AG10803 (cell line): ENCODE data around the gene TXNDC11.

ENCODE experiments used
- DNase-seq: peaks from one replicate; pipeline ENCODE4 v3.0.0; 2010; ENCODE audit warnings: low read depth
- H3K4me3 ChIP-seq: 2 replicates; pipeline ENCODE4 v1.5.1; 2011; ENCODE audit warnings: mild to moderate bottlenecking, low read length, control low read depth
- TF ChIP-seq, protein P1 (sequence below): conservative IDR thresholded peaks from 2 replicates; pipeline ENCODE4 v1.5.1; 2011; ENCODE audit warnings: mild to moderate bottlenecking, low read length, control low read depth, inconsistent platforms

Gene TXNDC11

DNA sequence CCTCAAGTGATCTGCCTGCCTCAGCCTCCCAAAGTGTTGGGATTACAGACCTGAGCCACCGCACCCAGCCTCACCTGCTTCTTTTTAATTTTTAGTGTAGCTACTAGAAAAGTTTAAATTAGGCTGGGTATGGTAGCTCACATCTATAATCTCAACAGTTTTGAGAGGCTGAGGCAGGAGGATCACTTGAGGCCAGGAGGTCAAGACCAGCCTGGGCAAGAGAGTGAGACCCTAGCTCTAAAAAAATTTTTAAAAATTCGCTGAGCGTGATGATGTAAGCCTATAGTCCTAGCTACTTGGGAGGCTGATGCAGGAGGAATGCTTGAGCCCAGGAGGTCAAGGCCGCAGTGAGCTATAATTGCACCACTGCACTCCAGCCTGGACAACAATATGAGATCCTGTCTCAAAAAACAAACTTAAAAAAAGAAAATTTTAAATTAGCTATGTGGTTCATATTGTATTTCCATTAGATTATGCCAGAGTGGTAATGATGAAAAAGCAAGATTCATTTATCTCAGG lies 34.9 kb downstream of the TXNDC11 start:
- TF ChIP-seq, protein P1, sequence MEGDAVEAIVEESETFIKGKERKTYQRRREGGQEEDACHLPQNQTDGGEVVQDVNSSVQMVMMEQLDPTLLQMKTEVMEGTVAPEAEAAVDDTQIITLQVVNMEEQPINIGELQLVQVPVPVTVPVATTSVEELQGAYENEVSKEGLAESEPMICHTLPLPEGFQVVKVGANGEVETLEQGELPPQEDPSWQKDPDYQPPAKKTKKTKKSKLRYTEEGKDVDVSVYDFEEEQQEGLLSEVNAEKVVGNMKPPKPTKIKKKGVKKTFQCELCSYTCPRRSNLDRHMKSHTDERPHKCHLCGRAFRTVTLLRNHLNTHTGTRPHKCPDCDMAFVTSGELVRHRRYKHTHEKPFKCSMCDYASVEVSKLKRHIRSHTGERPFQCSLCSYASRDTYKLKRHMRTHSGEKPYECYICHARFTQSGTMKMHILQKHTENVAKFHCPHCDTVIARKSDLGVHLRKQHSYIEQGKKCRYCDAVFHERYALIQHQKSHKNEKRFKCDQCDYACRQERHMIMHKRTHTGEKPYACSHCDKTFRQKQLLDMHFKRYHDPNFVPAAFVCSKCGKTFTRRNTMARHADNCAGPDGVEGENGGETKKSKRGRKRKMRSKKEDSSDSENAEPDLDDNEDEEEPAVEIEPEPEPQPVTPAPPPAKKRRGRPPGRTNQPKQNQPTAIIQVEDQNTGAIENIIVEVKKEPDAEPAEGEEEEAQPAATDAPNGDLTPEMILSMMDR = no peak
- DNase-seq = no peak
- no peak overlapping the region for H3K4me3 ChIP-seq

DNA sequence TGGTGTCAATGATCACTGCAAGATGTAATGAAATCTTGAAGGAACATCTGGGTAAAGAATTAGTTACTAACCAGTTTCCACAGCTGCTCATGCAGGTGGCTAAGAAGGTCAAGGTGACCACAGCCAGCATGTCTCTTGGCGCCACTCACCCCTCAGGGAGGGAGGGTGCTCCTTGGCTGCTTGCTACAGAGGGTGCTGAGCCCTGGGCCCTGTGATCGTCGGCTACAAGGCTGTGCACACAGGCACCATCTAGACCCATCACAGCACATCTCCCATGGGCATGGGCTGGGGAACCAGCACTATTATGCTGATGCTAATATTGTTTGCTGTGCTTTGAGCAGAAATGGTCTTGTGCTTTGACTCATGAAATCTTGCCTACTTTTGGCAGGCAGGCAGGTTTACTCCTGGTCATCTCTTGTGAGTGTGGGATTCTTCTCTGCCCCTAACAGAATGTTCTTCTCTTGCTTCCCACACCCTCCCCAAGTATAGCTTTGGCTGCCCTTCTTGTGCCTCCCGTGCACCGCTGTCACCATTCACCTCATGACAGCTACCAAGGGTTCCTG lies 36.4 kb downstream of the TXNDC11 start:
- DNase-seq = no peak
- H3K4me3 ChIP-seq = no peak overlapping the region
- TF ChIP-seq, protein P1 = no peak

DNA sequence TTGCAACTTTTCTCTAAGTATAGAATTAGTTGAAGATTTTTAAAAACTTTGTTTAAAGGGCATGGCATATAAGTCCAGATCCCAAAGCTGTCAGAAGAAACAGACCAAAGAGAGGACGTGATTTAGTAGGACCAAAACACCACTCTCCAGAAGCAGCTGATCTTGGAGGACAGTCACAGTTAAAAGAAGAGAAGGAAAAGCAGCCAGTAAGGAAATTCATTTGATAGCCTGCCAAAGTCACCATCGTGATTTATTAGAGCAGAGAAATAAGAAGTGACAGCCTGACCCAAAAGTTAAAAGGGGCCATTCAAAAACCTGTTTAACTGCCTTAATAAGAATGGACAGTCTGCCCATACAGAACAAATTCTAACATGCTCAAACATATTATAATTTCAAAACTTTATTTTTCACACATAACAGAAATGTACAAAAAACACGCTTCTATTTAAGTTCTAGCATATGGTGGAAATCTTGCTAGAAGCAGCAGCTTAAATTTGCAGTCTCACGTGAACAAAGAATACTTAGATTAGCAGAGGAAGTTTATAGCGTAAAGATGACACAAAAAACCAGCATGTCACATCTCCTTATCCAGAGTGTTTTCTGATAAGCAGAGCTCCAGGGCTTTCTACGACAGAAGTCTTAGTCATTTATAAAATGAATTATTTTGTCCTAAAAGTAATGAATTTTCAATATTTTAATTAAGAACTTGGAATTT lies 37.2 kb downstream of the TXNDC11 start:
- H3K4me3 ChIP-seq = no peak overlapping the region
- no peak for DNase-seq
- TF ChIP-seq, protein P1 = no peak

DNA sequence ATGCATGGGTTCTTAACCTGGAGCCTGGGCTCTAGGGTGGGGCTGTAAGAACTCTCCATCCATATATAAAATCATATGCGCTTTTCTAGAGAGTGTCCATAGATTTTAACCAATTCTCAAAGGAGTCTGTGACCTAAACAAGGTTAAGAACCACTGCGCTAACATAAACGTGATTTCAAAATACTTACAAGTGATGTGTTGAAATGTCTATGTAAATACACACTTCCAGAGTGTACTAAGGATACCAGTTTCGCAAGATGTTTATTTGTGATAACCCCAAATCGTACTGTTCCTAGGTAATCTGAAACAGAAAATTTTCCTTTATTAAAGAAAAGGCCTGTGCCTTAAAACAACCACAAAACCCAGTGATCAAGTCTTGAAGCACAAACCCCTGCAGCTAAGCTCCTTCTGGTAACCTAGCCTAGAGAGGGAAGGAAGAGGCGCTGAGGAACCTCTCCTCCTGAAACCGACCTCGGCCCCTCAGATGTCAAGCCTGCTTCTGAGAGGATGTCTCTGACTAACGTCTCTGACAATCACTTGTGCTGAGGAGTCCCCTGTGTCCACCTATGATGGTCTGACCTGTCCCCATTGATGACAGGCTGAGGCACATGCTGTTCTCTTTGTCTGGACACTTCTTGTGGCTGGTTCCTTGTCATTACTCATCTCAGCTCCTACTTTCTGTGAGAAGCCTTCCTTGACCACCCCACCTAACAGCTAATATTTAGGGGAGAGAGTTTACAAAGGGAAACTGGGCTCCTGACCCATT lies 42.2 kb downstream of the TXNDC11 start:
- H3K4me3 ChIP-seq = no peak overlapping the region
- TF ChIP-seq, protein P1 = no peak
- no peak for DNase-seq

DNA sequence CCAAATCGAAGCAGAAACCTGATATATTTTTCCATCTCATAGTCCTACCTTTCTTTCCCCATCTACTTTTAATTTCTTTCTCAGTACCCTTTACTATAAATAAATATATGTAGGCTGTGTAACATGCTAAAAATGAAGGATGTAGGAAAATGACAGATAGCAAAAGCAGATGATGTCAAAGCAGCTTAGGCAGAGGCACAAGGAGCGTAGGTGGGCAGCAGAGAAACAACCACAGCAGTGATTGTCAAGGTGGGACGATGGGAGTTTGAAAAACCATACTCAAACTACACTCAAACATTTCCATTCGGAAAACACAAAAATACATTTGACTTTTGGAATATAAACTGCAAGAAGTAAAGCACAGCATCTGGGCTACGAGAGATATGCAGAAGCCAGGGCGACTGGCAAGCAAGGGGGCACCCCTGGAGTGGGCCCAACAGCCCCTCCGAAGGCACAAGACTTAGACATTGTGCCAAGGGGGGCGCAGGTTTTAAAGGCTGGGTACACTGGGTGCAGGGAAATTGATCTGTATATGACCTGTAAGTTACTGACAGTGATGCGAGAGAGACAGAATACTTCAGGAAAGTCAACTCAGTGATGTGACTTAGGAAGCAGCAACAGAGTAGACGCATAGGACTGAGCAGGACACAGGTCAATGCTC lies 43.3 kb downstream of the TXNDC11 start:
- H3K4me3 ChIP-seq = no peak overlapping the region
- DNase-seq = no peak
- TF ChIP-seq, protein P1 = no peak

DNA sequence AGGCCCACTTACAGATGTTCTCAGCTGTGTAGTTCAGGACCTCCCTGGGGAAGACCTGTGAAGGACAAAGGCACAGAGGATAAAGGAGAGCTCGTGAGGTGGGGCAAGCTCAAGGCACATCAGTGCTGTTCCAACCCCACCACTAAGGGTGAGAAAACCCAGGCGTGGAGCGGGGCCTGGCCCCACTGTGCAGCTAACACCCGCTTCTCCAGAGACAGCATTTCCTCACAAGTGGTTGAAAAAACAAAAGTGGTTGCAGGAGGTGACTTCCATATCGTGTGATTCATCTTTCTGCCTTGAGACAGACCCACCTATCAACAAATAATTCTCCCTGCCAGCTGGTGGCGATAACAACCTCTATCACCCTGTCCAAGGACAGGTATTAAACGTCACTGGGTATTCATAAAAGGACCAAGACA lies 44.4 kb downstream of the TXNDC11 start:
- TF ChIP-seq, protein P1 = no peak
- no peak for DNase-seq
- H3K4me3 ChIP-seq = no peak overlapping the region
